ENCODE results near the gene CIITA. TPM values are rescaled to one million over a fixed set of nuclear protein-coding genes. Genes with fewer than 3 reads are reported as not detected.

The CIITA gene
- total RNA-seq, 1 experiment from 2014 or later, result 0.71 TPM

GRCh38 chr16:10878644-10879501 is 1.9 kb downstream of the CIITA start:
- peak; percentile 77 for DNase-seq (ENCODE audit: low read depth)

- DNase-seq (ENCODE audit: low read depth), result no peak
Observed at GRCh38 chr16:10879681-10880589, 2.9 kb downstream of the CIITA start.

- no peak for DNase-seq (ENCODE audit: low read depth)
Observed at GRCh38 chr16:10880594-10881452, 3.8 kb downstream of the CIITA start.

GRCh38 chr16:10881479-10882030 is 4.6 kb downstream of the CIITA start:
- DNase-seq (ENCODE audit: low read depth), result no peak

- DNase-seq (ENCODE audit: low read depth), result no peak
Observed at GRCh38 chr16:10883004-10883403, 6.0 kb downstream of the CIITA start.

GRCh38 chr16:10885246-10885645 is 8.2 kb downstream of the CIITA start:
- no peak for DNase-seq (ENCODE audit: low read depth)

- no peak for DNase-seq (ENCODE audit: low read depth)
Observed at GRCh38 chr16:10888320-10888937, 11.4 kb downstream of the CIITA start.

- no peak for DNase-seq (ENCODE audit: low read depth)
Observed at GRCh38 chr16:10889855-10890254, 12.9 kb downstream of the CIITA start.

GRCh38 chr16:10892782-10893318 is 15.8 kb downstream of the CIITA start:
- DNase-seq (ENCODE audit: low read depth), result no peak

- DNase-seq (ENCODE audit: low read depth), result peak; percentile 29
Observed at GRCh38 chr16:10895053-10895946, 18.3 kb downstream of the CIITA start.

- DNase-seq (ENCODE audit: low read depth), result no peak
Observed at GRCh38 chr16:10896165-10896564, 19.2 kb downstream of the CIITA start.

- DNase-seq (ENCODE audit: low read depth), result no peak
Observed at GRCh38 chr16:10896723-10897122, 19.7 kb downstream of the CIITA start.

- DNase-seq (ENCODE audit: low read depth), result no peak
Observed at GRCh38 chr16:10897134-10897533, 20.1 kb downstream of the CIITA start.

GRCh38 chr16:10902999-10903398 is 26.0 kb downstream of the CIITA start:
- DNase-seq (ENCODE audit: low read depth), result no peak

GRCh38 chr16:10906482-10906881 is 29.5 kb downstream of the CIITA start:
- DNase-seq (ENCODE audit: low read depth), result no peak

GRCh38 chr16:10906914-10907756 is 30.1 kb downstream of the CIITA start:
- no peak for DNase-seq (ENCODE audit: low read depth)

- no peak for DNase-seq (ENCODE audit: low read depth)
Observed at GRCh38 chr16:10907757-10908045, 30.7 kb downstream of the CIITA start.

GRCh38 chr16:10911267-10911666 is 34.3 kb downstream of the CIITA start:
- no peak for DNase-seq (ENCODE audit: low read depth)

GRCh38 chr16:10916534-10916933 is 39.5 kb downstream of the CIITA start:
- DNase-seq (ENCODE audit: low read depth), result no peak
